ENCODE results near the gene EYS.

- TF ChIP-seq, protein P1, sequence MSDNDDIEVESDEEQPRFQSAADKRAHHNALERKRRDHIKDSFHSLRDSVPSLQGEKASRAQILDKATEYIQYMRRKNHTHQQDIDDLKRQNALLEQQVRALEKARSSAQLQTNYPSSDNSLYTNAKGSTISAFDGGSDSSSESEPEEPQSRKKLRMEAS (IDR thresholded peaks at IDR 0.05): no peak
- TF ChIP-seq SUZ12 (IDR thresholded peaks at IDR 0.05; ENCODE audit: low read length): no peak
- TF ChIP-seq CTCF (IDR thresholded peaks at IDR 0.05; ENCODE audit: control extremely low read depth in 1 of 3, insufficient read depth in 1 of 3, low read depth in 1 of 3, low read length in 3 of 3): no peak
- TF ChIP-seq SIN3A (conservative IDR thresholded peaks at IDR 0.05 in 1 of 2, IDR thresholded peaks at IDR 0.05 in 1 of 2; ENCODE audit: low read depth in 1 of 2, low read length in 2 of 2): no peak
- no peak for TF ChIP-seq TEAD4 (IDR thresholded peaks at IDR 0.05; ENCODE audit: low read depth, low read length)
- no peak for TF ChIP-seq RAD21 (IDR thresholded peaks at IDR 0.05 in 1 of 2, conservative IDR thresholded peaks at IDR 0.05 in 1 of 2; ENCODE audit: low read depth in 2 of 2, low read length in 2 of 2)
Measured at GRCh38 chr6:64539917-64540316, 1167.1 kb downstream of the EYS start.

Data from H1 (cell line).